ENCODE measurements around the gene TGIF1.

Gene TGIF1

GRCh38 chr18:3486512-3486911 is 36.5 kb downstream of the TGIF1 start:
- no peak for DNase-seq

DNA sequence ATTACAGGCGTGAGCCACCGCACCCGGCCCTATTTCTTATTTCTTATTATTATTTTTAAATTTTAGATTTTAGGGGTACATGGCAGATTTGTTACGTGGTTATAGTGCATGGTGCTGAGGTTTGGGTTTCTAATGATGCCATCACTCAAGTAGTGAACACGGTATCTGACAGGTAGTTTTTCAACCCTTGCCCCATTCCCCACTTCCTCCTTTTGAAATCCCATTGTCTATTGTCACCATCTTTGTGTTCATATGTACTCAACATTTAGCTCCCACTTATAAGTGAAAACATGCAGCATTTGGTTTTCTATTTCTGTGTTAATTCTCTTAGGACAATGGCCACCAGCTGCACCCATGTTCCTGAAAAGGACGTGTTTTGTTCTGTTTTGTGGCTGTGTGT is 39.5 kb downstream of the TGIF1 start:
- no peak for DNase-seq

DNA sequence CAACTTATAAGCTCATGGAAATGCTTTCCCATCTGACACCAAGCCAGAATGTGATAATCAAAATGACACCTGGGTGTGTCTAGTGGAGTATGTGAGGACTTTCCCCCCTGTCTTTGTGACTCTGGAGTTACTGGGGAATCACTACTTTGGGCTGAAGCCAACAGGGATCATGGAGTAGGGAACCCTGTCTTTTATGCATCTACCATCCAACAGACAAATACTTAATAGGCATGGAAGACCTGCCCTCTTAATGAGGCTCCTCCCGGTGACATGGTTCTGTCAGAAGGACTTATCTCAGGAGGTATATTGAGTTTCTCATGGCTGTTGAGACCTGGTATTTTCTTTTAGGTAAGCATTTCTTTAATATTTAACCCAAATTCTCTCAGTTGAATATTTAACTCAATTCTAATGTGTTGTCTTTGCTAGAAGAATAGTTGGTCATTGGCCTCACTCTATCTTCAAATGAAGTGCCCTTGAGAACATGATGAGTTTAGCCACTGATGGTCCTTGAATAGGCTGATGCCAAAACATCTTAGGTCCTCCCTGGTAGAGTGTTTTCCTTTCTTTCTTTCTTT is 42.1 kb downstream of the TGIF1 start:
- DNase-seq: no peak

- no peak for DNase-seq
Observed at GRCh38 chr18:3492721-3493120, 42.7 kb downstream of the TGIF1 start.

DNA sequence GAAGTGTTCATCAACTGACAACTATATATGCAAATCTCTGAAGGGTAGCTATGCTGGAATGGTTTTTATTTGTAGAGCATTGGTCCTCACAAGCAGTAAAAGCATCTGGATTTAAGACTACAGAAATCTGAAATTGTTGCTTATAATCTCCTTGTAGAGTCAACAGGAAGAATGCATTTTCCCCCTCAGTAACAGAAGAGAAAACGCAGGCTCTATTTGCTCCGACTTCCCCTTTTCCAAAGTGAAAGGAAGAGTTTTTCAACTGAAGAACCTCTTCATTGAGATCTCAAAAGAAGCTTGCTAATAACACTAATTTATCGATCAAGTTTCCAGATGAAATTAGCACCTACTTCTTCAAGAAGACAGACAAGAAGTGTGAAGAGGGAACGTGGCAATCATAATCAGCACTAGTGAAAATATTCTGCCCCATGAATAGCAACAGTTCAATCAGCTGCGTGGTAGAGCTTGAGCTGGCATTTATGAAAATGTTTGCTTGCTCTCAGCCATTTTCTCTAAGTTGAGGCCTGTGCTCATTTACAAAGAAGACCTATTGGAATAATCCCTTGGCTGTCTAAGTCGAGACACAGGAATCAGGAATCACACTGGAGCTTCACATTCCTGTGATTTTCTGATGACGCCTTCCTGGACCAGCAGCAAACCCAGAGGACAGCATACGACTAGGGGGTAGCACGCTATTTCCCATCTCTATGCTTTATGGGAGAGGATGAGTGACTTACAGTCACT is 43.7 kb downstream of the TGIF1 start:
- no peak for DNase-seq

DNA sequence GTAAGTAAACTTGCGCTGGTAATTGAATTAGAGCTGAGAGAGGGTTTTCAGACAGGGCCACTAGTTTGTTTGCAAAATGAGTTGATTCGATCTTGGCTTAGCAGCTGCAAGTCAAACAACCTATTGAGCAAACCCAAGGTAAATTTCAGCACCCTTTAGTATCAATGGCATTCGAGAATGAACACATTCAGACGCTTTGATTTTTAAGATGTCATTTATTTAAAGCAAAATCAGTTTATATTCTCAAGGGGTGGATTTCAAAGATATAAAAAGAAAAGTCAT is 44.2 kb downstream of the TGIF1 start:
- DNase-seq: no peak

DNA sequence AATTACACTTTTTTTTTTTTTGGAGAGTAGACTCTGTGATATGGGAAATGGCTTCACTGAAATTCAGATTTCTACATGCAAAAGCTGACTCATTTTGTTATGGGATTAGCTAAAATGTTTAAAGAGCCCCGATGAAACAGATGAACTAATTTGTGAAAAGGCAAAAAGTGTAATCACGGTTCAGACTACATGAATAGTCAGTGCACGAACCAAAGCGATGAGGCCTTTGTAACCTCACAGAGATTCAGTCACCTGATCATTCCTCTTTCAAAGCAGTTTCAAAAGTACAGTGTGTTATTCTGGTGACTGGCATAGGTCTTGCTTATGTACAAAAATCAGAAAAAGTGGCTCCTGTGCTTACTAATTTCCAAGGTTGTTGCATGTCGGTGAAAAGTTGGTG is 44.6 kb downstream of the TGIF1 start:
- no peak for DNase-seq

GRCh38 chr18:3495691-3496430 is 45.9 kb downstream of the TGIF1 start:
- no peak for DNase-seq

DNA sequence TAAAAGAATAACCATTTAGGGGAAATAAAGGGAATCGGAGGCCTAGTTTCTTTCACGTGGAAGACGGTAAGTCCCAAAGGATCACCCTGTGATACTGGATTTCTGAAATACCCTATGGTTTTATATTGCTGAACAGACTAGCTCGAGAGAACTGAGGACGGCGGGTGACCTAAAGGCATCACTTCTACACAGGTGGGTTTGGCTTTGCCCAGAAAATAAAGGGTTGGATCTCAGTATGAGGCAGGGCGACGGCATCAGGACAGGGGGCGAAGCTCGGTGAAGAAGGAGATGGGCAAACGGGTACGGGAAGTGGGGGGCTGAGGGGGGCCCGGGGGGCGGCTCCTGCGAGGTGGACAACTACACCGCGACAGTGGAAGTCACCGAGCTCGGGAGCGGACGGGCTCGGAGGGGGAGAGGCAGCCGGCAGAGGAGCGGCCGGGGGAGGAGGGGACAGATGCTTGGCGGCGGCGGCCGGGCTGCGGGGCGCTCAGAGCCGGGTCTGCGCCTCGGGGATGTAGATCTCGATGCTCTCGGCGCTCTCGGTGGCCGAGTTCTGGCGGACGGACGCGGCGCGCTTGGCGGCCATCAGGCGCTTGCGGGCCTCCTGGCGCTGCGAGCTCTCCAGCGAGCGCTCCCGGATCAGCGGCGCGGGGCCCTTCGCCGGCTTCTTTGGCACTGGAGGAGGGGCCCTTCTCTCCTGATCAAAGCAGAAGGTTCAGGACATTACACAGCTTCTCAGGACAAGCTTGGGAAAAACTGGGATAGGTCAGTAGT is 48.9 kb downstream of the TGIF1 start:
- peak; percentile 30 for DNase-seq

GRCh38 chr18:3499501-3499900 is 49.5 kb downstream of the TGIF1 start:
- DNase-seq: no peak

DNA sequence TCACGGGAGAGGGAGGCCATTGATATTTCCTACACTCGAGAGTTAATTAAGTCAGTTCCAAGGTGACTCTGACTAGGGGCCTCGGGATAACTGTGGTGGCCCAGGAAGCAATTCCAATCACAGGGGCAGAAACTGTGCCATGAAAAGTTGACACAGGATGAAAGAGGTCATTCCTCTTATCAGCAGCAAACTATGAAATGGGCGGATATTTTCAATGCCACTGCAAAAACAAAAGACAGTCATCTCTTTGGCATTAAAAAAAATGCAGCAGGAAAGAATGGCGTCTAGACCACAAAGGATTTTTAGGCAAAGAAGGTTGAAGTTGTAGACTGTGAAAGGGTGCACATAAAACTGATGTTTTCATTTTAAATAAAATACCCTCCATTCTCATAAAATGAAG is 50.0 kb downstream of the TGIF1 start:
- no peak for DNase-seq

DNA sequence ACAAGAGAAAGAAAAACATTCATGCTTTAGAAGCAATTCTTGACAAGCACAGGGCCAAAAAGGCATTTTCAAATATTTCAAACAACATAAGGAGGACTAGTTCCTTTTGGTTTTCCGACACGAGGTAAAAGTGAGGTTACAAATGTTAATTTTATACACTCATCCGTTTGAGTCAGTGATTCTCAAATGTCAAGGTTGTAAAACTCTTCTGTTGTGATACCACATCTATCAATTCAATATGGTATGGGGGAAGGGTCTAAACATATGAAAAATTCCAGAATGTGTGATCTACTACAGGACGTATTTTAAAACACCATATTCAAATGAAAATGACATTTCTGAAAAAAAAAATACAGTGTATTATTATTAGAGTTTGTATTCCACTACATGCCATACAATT is 52.7 kb downstream of the TGIF1 start:
- DNase-seq: no peak

GRCh38 chr18:3504637-3505036 is 54.7 kb downstream of the TGIF1 start:
- DNase-seq: no peak

DNA sequence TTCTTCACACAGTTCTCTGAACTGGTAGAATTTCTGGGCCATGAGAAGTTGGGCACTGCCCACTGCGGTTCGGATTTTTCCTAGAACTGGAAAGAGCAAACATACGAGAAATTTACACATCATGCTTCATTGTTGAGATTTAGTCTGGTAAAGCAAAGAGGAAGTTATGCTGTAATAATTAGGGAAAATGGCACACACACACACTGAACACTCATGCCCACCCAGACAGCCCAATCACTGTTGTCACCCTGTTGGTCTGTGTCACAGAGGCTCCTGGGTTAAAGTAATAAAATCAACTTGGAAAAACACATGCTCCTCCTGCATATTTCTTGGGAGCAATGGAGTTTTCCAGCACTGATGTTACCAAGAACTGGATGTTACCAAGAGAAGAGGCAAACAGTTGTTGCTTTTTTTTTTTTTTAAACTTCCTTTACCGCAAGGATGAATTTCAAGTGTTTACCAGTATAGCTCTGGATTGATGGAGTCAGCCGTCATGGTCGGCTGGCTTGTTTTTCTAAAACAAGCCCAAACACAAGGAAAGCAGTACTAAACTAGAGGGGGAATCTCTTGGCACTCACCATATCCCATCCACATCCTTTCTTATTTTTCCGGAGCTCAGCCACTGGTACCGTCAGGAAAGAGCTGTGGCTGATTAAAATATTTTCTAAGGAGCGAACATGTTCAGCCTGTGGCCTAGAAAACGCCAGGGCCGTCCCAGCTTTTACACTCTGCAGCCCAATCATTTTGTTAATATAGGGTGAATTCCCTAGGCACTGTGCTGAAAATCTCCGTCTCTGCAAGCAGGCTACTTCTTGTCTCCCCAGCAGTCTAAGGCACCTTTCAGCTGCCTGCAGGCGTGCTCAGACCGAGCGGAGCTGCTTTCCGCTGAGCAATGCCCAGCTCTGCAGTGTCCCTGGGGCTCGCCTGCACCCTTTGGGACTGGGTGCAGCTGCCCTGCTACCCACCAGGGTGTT is 58.9 kb downstream of the TGIF1 start:
- no peak for DNase-seq
